ENCODE measurements around the gene PRTN3. TPM values are rescaled to one million over a fixed set of nuclear protein-coding genes. Genes with fewer than 3 reads are reported as not detected.

The PRTN3 gene
- total and polyA plus RNA-seq, 2 experiments from 2014 or later: not detected

- Histone ChIP-seq H3K9me2 (replicated peaks; ENCODE audit: insufficient read depth) (no peaks in the 10 kb centered on the region), H4K20me1 (ENCODE audit: insufficient read depth, poor library complexity, severe bottlenecking) (peaks cover 100% of the 10 kb centered on the region), H3K4me2 (no peak overlapping the region), H3K4me1 (ENCODE audit: insufficient read depth) (peaks cover 30% of the 10 kb centered on the region), H3K27me3 (no peaks in the 10 kb centered on the region), H2AFZ (no peak overlapping the region), H3K79me2 (peaks cover 95% of the 10 kb centered on the region), H3K36me3 (replicated peaks; ENCODE audit: insufficient read depth, low read depth) (peaks cover 5% of the 10 kb centered on the region), H3K9me3 (ENCODE audit: low read depth) (no peaks in the 10 kb centered on the region), H3K4me3 (no peak overlapping the region), H3K27ac (no peak overlapping the region)
- TF ChIP-seq EZH2 (IDR thresholded peaks at IDR 0.05; ENCODE audit: borderline replicate concordance) (no peak), EZH2phosphoT487 (IDR thresholded peaks at IDR 0.05; ENCODE audit: low read depth, severe bottlenecking, unreplicated experiment) (no peak)
- TF ChIP-seq, protein P1, sequence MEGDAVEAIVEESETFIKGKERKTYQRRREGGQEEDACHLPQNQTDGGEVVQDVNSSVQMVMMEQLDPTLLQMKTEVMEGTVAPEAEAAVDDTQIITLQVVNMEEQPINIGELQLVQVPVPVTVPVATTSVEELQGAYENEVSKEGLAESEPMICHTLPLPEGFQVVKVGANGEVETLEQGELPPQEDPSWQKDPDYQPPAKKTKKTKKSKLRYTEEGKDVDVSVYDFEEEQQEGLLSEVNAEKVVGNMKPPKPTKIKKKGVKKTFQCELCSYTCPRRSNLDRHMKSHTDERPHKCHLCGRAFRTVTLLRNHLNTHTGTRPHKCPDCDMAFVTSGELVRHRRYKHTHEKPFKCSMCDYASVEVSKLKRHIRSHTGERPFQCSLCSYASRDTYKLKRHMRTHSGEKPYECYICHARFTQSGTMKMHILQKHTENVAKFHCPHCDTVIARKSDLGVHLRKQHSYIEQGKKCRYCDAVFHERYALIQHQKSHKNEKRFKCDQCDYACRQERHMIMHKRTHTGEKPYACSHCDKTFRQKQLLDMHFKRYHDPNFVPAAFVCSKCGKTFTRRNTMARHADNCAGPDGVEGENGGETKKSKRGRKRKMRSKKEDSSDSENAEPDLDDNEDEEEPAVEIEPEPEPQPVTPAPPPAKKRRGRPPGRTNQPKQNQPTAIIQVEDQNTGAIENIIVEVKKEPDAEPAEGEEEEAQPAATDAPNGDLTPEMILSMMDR (IDR thresholded peaks at IDR 0.05; ENCODE audit: poor library complexity): no peak
- WGBS (ENCODE audit: low lambda C conversion rate, missing lambda C conversion rate): over 99% methylated on average over 31 of the region's 33 CpGs
- DNase-seq (ENCODE audit: low spot score): no peak
Observed at GRCh38 chr19:805166-805551, 35.6 kb upstream of the PRTN3 start.

GRCh38 chr19:805600-806550 is 34.9 kb upstream of the PRTN3 start:
- Histone ChIP-seq H4K20me1 (ENCODE audit: insufficient read depth, poor library complexity, severe bottlenecking) (peaks cover 100% of the 10 kb centered on the region), H3K4me2 (no peak overlapping the region), H3K9me2 (replicated peaks; ENCODE audit: insufficient read depth) (no peaks in the 10 kb centered on the region), H3K36me3 (replicated peaks; ENCODE audit: insufficient read depth, low read depth) (peaks cover 5% of the 10 kb centered on the region), H3K9me3 (ENCODE audit: low read depth) (no peaks in the 10 kb centered on the region), H3K79me2 (peaks cover 88% of the 10 kb centered on the region), H2AFZ (no peak overlapping the region), H3K27ac (no peak overlapping the region), H3K27me3 (no peaks in the 10 kb centered on the region), H3K4me3 (no peak overlapping the region), H3K4me1 (ENCODE audit: insufficient read depth) (peaks cover 23% of the 10 kb centered on the region)
- 96% methylated on average over 85 of the region's 93 CpGs for WGBS (ENCODE audit: low lambda C conversion rate, missing lambda C conversion rate)
- no peak for DNase-seq (ENCODE audit: low spot score)
- TF ChIP-seq, protein P1 (IDR thresholded peaks at IDR 0.05; ENCODE audit: poor library complexity): no peak
- TF ChIP-seq EZH2 (IDR thresholded peaks at IDR 0.05; ENCODE audit: borderline replicate concordance) (no peak), EZH2phosphoT487 (IDR thresholded peaks at IDR 0.05; ENCODE audit: low read depth, severe bottlenecking, unreplicated experiment) (no peak)

- Histone ChIP-seq H3K27me3 (no peaks in the 10 kb centered on the region), H3K9me3 (ENCODE audit: low read depth) (no peaks in the 10 kb centered on the region), H3K4me2 (no peak overlapping the region), H3K79me2 (peaks cover 78% of the 10 kb centered on the region), H4K20me1 (ENCODE audit: insufficient read depth, poor library complexity, severe bottlenecking) (peaks cover 95% of the 10 kb centered on the region), H3K36me3 (replicated peaks; ENCODE audit: insufficient read depth, low read depth) (peaks cover 5% of the 10 kb centered on the region), H2AFZ (no peak overlapping the region), H3K4me1 (ENCODE audit: insufficient read depth) (peaks cover 12% of the 10 kb centered on the region), H3K4me3 (no peak overlapping the region), H3K27ac (no peak overlapping the region), H3K9me2 (replicated peaks; ENCODE audit: insufficient read depth) (no peaks in the 10 kb centered on the region)
- 92% methylated on average over 30 of the region's 34 CpGs for WGBS (ENCODE audit: low lambda C conversion rate, missing lambda C conversion rate)
- TF ChIP-seq, protein P1 (IDR thresholded peaks at IDR 0.05; ENCODE audit: poor library complexity): no peak
- TF ChIP-seq EZH2phosphoT487 (IDR thresholded peaks at IDR 0.05; ENCODE audit: low read depth, severe bottlenecking, unreplicated experiment): no peak
- no peak for TF ChIP-seq EZH2 (IDR thresholded peaks at IDR 0.05; ENCODE audit: borderline replicate concordance)
- DNase-seq (ENCODE audit: low spot score): no peak
Observed at GRCh38 chr19:806815-807421, 33.9 kb upstream of the PRTN3 start.

All from hepatocyte (in vitro differentiated cells).